ENCODE data around the gene ITSN2. TPM values are rescaled to one million over a fixed set of nuclear protein-coding genes. Genes with fewer than 3 reads are reported as not detected.

The ITSN2 gene
- total and polyA plus RNA-seq, 7 donors = 12.2 to 71.7 (median 33.5) TPM

DNA sequence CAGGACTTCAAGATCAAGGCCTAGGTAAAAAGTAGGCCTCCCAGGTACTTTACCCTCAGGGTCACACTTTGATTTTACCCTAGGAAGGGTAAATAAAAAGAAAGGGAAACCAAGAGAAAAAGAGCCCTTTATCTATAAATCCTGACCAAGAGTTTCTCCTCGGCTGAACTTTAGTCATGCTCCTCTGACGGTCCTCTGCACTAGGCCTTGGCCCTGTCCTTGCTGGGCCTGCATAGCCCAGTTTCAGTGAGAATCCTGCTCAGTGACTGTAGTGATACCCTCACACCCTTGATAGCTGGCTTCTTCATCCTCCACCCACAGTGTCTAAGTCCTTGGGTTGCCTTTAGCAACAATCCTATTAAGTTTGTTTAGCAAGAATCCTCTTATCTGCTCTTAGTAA lies 20.5 kb upstream of the ITSN2 start:
- H3K27me3 ChIP-seq (ENCODE audit: insufficient read depth in 3 of 3, low read length in 2 of 3) = no peaks in the 10 kb centered on the region
- intact Hi-C loops (cut with DNase I) = loop anchor here in 1 of 2 donors (10.0 kb wide), 1 partner anchor 156 kb away; no protein-coding TSS in a partner anchor
- no peaks in the 10 kb centered on the region for H3K4me1 ChIP-seq
- TF ChIP-seq, protein P1, sequence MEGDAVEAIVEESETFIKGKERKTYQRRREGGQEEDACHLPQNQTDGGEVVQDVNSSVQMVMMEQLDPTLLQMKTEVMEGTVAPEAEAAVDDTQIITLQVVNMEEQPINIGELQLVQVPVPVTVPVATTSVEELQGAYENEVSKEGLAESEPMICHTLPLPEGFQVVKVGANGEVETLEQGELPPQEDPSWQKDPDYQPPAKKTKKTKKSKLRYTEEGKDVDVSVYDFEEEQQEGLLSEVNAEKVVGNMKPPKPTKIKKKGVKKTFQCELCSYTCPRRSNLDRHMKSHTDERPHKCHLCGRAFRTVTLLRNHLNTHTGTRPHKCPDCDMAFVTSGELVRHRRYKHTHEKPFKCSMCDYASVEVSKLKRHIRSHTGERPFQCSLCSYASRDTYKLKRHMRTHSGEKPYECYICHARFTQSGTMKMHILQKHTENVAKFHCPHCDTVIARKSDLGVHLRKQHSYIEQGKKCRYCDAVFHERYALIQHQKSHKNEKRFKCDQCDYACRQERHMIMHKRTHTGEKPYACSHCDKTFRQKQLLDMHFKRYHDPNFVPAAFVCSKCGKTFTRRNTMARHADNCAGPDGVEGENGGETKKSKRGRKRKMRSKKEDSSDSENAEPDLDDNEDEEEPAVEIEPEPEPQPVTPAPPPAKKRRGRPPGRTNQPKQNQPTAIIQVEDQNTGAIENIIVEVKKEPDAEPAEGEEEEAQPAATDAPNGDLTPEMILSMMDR (IDR thresholded peaks at IDR 0.05) = no peak
- 80 to 95% (median 88%) methylated on average over 2 of the region's 2 CpGs for WGBS, 3 donors
- H3K9me3 ChIP-seq = no peaks in the 10 kb centered on the region
- no peaks in the 10 kb centered on the region for H3K36me3 ChIP-seq (ENCODE audit: insufficient read depth in 1 of 2, low read depth in 1 of 2)
- ATAC-seq (no peak), DNase-seq (no peak)
- H3K4me3 ChIP-seq = no peak overlapping the region
- no peak overlapping the region for H3K27ac ChIP-seq

DNA sequence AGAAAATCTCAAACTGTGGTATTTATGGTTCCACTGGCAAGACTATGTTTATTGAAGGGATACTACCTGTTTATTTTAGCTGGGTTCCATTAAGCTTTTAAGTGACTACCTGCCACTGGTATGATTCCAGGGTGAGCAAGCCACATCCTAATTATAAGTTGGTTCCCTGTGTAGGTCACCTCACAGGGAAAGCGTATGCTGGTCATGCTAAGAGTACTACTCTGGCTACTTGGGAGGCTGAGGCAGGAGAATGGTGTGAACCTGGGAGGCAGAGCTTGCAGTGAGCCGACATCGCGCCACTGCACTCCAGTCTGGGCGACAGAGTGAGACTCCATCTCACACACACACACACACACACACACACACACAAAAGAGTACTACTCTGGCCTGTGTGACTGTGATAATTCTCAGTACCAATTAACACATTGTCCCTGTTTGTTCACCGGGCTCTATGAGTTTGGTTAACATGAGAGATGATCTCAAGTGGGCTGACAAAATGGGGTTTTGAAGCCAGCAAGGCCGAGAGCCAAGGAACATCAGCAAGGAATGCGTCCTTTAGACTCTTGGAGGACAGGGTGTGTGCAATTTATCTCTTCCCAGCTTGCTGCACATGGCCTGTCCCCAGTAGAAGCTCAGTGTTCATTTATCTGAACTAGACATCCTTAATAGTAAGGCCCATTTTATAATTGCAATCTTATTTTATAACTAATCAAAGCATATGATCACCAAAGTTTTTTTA lies 15.2 kb upstream of the ITSN2 start:
- no peak for DNase-seq
- H3K9me3 ChIP-seq = no peaks in the 10 kb centered on the region

DNA sequence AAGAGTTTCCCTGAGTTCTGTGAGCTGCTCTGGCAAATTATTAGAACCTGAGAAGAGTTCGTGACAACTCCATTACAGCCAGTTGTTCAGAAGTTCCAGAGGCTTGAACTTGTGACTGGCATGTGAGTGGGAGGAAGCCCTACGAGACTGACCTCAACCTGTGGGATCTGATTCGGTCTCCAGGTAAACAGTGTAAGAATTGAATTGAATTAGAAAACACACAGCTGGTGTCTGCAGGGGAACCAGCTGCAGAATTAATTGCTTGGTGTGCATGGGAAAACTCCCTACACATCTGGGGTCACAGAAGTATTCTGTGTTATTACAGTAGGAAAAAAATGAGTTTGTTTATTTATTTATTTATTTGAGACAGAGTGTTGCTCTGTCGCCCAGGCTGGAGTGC lies 14.0 kb upstream of the ITSN2 start:
- H3K9me3 ChIP-seq = no peaks in the 10 kb centered on the region
- H3K27me3 ChIP-seq (ENCODE audit: insufficient read depth in 3 of 3, low read length in 2 of 3) = no peaks in the 10 kb centered on the region
- H3K4me1 ChIP-seq = no peaks in the 10 kb centered on the region
- ATAC-seq (no peak), DNase-seq (no peak)
- no peaks in the 10 kb centered on the region for H3K36me3 ChIP-seq (ENCODE audit: insufficient read depth in 1 of 2, low read depth in 1 of 2)
- WGBS, 3 donors = 42 to 45% (median 44%) methylated on average over 3 of the region's 4 CpGs
- no peak overlapping the region for H3K4me3 ChIP-seq
- intact Hi-C loops (cut with DNase I) = no loop called here
- H3K27ac ChIP-seq = no peak overlapping the region
- TF ChIP-seq, protein P1 (IDR thresholded peaks at IDR 0.05) = no peak

More for the DNA sequence above, 15.2 kb upstream of the ITSN2 start:
- no peak overlapping the region for H3K27ac ChIP-seq
- ATAC-seq = peak in 3 of 4 donors; percentile 75 to 94 (median 92)
- 47 to 51% (median 48%) methylated on average over 7 to 8 of the region's 8 CpGs for WGBS, 3 donors
- intact Hi-C loops (cut with DNase I) = no loop called here
- no peaks in the 10 kb centered on the region for H3K4me1 ChIP-seq
- no peaks in the 10 kb centered on the region for H3K27me3 ChIP-seq (ENCODE audit: insufficient read depth in 3 of 3, low read length in 2 of 3)
- no peak overlapping the region for H3K4me3 ChIP-seq
- no peaks in the 10 kb centered on the region for H3K36me3 ChIP-seq (ENCODE audit: insufficient read depth in 1 of 2, low read depth in 1 of 2)
- TF ChIP-seq, protein P1 (IDR thresholded peaks at IDR 0.05) = no peak

DNA sequence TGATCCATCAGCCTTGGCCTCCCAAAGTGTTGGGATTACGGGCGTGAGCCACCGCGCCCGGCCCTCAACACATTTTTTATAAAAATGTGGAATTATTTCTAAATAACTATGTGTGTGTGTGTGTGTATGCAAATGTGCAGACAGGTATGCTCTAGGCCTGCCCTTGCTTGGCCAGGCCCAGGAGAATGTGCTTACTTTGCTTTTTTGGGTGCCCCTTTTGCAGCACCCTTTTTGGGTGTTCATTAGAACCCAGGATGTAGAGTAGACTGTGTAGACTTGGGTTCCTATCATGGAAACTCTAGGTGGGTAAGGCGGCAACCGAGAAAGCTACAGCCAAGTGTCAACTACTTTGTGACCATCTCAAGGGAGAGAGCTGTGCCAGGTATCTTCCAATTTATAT lies 11.7 kb upstream of the ITSN2 start:
- Histone ChIP-seq H3K27ac (no peak overlapping the region), H3K27me3 (ENCODE audit: insufficient read depth in 3 of 3, low read length in 2 of 3) (no peaks in the 10 kb centered on the region), H3K9me3 (no peaks in the 10 kb centered on the region), H3K36me3 (ENCODE audit: insufficient read depth in 1 of 2, low read depth in 1 of 2) (no peaks in the 10 kb centered on the region), H3K4me3 (no peak overlapping the region), H3K4me1 (no peaks in the 10 kb centered on the region)
- no peak for ATAC-seq
- intact Hi-C loops (cut with DNase I) = no loop called here
- DNase-seq = no peak
- TF ChIP-seq, protein P1 (IDR thresholded peaks at IDR 0.05) = no peak
- 83 to 85% (median 85%) methylated on average over 7 of the region's 7 CpGs for WGBS, 3 donors
